ENCODE results near the gene WDFY4.

The WDFY4 gene

GRCh38 chr10:48651839-48652238 is 32.8 kb upstream of the WDFY4 start:
- Histone ChIP-seq H3K27ac (ENCODE audit: poor library complexity, severe bottlenecking) (no peak overlapping the region), H3K4me1 (ENCODE audit: insufficient read depth, poor library complexity, severe bottlenecking) (no peaks in the 10 kb centered on the region), H3K4me3 (ENCODE audit: severe bottlenecking) (no peak overlapping the region), H3K36me3 (ENCODE audit: low read depth) (no peaks in the 10 kb centered on the region), H3K9me3 (ENCODE audit: severe bottlenecking) (no peaks in the 10 kb centered on the region), H3K27me3 (ENCODE audit: insufficient read depth, poor library complexity, severe bottlenecking) (no peaks in the 10 kb centered on the region)
- ATAC-seq (ENCODE audit: low read depth) (no peak), DNase-seq (ENCODE audit: low spot score) (no peak)
- no peak for TF ChIP-seq CTCF (IDR thresholded peaks at IDR 0.05; ENCODE audit: poor library complexity, severe bottlenecking)

GRCh38 chr10:48652344-48652743 is 32.3 kb upstream of the WDFY4 start:
- no peaks in the 10 kb centered on the region for H3K27me3 ChIP-seq (ENCODE audit: insufficient read depth, poor library complexity, severe bottlenecking)
- DNase-seq (ENCODE audit: low spot score), result no peak
- no peak for ATAC-seq (ENCODE audit: low read depth)
- H3K9me3 ChIP-seq (ENCODE audit: severe bottlenecking), result no peaks in the 10 kb centered on the region
- no peaks in the 10 kb centered on the region for H3K36me3 ChIP-seq (ENCODE audit: low read depth)
- H3K4me1 ChIP-seq (ENCODE audit: insufficient read depth, poor library complexity, severe bottlenecking), result no peaks in the 10 kb centered on the region
- H3K27ac ChIP-seq (ENCODE audit: poor library complexity, severe bottlenecking), result no peak overlapping the region
- H3K4me3 ChIP-seq (ENCODE audit: severe bottlenecking), result no peak overlapping the region
- no peak for TF ChIP-seq CTCF (IDR thresholded peaks at IDR 0.05; ENCODE audit: poor library complexity, severe bottlenecking)

- H3K9me3 ChIP-seq (ENCODE audit: severe bottlenecking), result no peaks in the 10 kb centered on the region
- H3K4me3 ChIP-seq (ENCODE audit: severe bottlenecking), result no peak overlapping the region
- H3K4me1 ChIP-seq (ENCODE audit: insufficient read depth, poor library complexity, severe bottlenecking), result no peaks in the 10 kb centered on the region
- ATAC-seq (ENCODE audit: low read depth) (no peak), DNase-seq (ENCODE audit: low spot score) (no peak)
- H3K27ac ChIP-seq (ENCODE audit: poor library complexity, severe bottlenecking), result no peak overlapping the region
- H3K36me3 ChIP-seq (ENCODE audit: low read depth), result no peaks in the 10 kb centered on the region
- no peaks in the 10 kb centered on the region for H3K27me3 ChIP-seq (ENCODE audit: insufficient read depth, poor library complexity, severe bottlenecking)
- TF ChIP-seq CTCF (IDR thresholded peaks at IDR 0.05; ENCODE audit: poor library complexity, severe bottlenecking), result no peak
Measured at GRCh38 chr10:48653347-48653746, 31.3 kb upstream of the WDFY4 start.

GRCh38 chr10:48653944-48654698 is 30.6 kb upstream of the WDFY4 start:
- H3K9me3 ChIP-seq (ENCODE audit: severe bottlenecking), result no peaks in the 10 kb centered on the region
- ATAC-seq (ENCODE audit: low read depth), result no peak
- H3K4me3 ChIP-seq (ENCODE audit: severe bottlenecking), result no peak overlapping the region
- no peak overlapping the region for H3K27ac ChIP-seq (ENCODE audit: poor library complexity, severe bottlenecking)
- TF ChIP-seq CTCF (IDR thresholded peaks at IDR 0.05; ENCODE audit: poor library complexity, severe bottlenecking), result no peak
- no peaks in the 10 kb centered on the region for H3K27me3 ChIP-seq (ENCODE audit: insufficient read depth, poor library complexity, severe bottlenecking)
- DNase-seq (ENCODE audit: low spot score), result no peak
- no peaks in the 10 kb centered on the region for H3K4me1 ChIP-seq (ENCODE audit: insufficient read depth, poor library complexity, severe bottlenecking)
- no peaks in the 10 kb centered on the region for H3K36me3 ChIP-seq (ENCODE audit: low read depth)
